ENCODE measurements around the gene PPIE.
"Not testable (repeated sequence)": the region's sequence is repeated elsewhere in the genome, so short reads cannot be mapped to it uniquely, and the experiment has no call there.

- TF ChIP-seq CTCF, POLR2A (IDR thresholded peaks at IDR 0.05): not testable (repeated sequence)
Measured at GRCh38 chr1:39787108-39787375, 48.4 kb downstream of the PPIE start.

All from lower leg skin (tissue), 3 donors.